TTC549 (cell line): Measurements from ENCODE around the gene FOXN3.

ENCODE experiments used
- FAIRE-seq: peaks from 2 replicates; lab custom pipeline; 2012; peaks lifted over from hg19 to GRCh38; lab: Jason Lieb, UNC

The FOXN3 gene, protein sequence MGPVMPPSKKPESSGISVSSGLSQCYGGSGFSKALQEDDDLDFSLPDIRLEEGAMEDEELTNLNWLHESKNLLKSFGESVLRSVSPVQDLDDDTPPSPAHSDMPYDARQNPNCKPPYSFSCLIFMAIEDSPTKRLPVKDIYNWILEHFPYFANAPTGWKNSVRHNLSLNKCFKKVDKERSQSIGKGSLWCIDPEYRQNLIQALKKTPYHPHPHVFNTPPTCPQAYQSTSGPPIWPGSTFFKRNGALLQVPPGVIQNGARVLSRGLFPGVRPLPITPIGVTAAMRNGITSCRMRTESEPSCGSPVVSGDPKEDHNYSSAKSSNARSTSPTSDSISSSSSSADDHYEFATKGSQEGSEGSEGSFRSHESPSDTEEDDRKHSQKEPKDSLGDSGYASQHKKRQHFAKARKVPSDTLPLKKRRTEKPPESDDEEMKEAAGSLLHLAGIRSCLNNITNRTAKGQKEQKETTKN

DNA sequence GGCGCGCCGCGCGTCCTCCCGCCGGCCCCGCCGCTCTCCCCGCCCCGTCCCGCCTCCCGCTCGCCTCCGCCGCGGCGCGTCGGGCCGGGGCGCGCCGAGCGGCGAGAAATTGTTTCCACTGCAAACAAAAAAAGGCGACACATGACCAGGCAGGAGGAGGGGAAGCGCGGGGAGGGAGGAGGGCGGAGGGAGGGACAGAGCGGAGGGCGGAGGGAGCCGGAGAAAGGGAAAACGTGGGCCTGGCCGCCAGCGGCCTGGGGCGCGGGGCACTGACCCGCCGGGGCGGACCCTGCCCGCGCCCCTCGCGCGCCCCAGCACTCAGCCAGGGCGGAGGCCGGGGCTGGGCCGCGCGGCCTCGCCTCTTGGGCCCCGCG is at the start of gene FOXN3:
FOXN3 (minus strand) TSS at position 143 of the 374 bp plus-strand sequence. CDS start 4,757 bp downstream, outside the sequence.
- no peak for FAIRE-seq

DNA sequence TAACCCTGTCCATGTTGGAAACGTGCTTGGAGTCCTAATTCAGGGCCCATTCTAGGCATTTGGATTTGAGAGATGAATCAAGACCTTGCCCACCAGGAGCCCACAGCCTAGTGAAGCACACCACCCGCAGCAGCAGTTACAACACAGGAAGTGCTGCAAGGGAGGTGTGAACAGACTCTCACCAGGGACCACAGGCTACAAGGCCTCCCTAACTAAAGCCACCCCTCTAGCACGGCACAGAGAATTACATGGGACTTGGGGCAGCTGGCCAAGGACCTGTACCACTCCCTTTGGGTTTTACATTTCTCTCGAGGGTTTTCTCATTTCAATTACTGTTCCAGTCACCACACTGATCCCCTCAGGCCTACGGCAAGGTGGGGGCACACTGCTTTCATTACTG is 49.5 kb upstream of the FOXN3 start:
- no peak for FAIRE-seq

DNA sequence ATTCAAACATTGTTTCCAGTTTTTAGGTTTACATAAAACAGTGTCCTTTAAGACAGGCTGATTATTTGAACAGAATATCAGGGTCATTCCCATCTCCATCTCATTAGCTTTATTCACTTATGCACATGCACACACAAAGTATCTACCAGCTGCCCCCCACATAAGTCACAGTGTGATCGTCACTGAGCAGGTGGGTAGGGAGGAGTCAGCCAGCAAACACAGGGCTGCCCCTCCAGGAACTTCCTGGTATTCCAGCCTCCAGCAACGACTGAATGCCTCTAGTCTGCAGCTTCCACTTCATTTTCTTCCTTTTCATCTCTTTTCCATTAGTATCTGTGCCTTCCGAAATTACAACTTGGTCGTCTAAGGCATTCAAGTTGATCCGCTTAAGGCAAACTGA is 48.8 kb upstream of the FOXN3 start:
- FAIRE-seq, result no peak

- no peak for FAIRE-seq
Observed at GRCh38 chr14:89461256-89461655, 44.2 kb upstream of the FOXN3 start.

- no peak for FAIRE-seq
Observed at GRCh38 chr14:89458713-89459420, 41.8 kb upstream of the FOXN3 start.

DNA sequence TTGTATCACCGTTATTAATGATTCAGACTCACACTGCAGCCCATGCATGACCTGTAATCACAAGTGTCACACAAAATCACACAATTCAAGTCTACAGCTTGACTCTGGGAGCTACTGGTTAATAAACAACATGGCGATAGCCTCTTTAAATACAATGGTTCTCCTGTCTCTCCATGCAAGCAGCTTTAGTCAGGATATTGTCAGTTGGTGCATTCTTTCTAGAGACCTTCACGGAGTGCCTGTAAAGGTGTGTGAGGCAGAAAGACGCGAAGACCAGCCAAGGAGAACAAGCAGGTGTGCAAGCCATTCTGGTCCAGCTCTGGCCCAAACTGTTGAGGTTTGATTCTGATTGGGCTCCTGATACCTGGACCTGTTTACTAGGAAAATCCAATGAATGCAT is 40.0 kb upstream of the FOXN3 start:
- FAIRE-seq, result no peak

DNA sequence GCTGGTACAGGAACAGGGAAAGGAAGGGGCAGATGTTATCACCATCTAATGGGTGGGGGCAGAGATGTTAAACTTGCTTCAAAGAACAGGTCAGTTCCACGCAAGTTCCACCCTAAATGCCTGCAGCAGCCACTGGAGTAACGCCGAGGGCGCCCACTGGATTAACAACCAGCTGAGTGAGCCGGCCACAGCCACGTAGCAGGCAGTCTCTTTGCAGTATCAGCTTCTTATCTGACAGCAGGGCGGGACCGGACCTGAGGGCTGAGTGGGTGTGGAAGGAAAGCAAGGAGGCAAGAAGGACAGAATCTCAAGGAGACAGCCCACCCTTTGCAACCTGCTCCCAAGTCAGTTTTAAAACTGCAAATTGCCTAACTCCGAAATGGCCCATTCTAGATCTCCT is 38.4 kb upstream of the FOXN3 start:
- FAIRE-seq, result no peak

- FAIRE-seq, result no peak
Observed at GRCh38 chr14:89454996-89455395, 38.0 kb upstream of the FOXN3 start.

- no peak for FAIRE-seq
Observed at GRCh38 chr14:89452281-89452680, 35.2 kb upstream of the FOXN3 start.

DNA sequence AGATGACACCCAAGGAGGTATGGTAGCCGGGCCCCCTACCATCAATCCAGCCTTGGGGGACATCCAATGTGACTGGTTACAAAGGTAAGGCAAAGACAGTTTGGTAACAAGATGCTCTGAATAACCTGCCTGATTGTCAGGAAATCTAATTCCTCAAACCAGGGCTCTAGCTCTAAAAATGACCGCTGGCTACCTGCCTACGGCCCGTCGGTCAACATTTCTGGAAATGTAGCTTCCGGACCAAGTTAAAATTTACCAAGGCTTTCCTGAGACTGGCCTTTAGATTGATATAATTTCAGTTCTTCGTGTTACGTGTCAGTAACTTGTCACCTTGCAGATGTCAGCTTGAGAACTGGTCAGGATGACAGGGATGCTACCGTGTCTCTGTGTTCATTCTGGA is 34.2 kb upstream of the FOXN3 start:
- no peak for FAIRE-seq

- no peak for FAIRE-seq
Observed at GRCh38 chr14:89447182-89447944, 30.3 kb upstream of the FOXN3 start.

GRCh38 chr14:89445273-89445973 is 28.4 kb upstream of the FOXN3 start:
- FAIRE-seq, result no peak

DNA sequence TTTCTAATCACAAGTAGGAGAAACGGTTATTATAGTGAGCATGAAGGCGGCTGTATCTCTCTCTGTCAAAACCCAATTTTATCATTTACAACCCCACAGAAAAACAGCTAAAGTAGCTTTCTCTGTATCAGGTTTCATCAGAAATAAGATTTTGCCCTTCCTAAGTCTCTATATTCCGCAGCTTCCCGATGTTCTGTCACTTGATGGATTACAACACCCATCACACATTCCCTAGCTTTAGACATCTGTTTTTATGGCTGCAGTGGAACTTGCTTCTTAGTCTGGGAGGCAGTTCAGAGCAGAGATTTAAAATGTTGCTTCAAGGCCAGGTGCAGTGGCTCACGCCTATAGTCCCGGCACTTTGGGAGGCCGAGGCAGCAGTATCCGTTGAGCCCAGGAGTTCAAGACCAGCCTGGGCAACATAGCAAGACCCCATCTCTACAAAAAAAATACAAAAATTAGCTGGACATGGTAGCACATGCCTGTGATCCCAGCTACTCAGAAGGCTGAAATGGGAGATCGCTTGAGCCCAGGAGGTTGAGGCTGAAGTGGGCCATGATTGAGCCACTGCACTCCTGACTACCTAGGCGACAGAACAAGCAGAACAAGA is 27.6 kb upstream of the FOXN3 start:
- no peak for FAIRE-seq

- no peak for FAIRE-seq
Observed at GRCh38 chr14:89444044-89444443, 27.0 kb upstream of the FOXN3 start.

GRCh38 chr14:89443042-89443629 is 26.1 kb upstream of the FOXN3 start:
- no peak for FAIRE-seq

- FAIRE-seq, result no peak
Observed at GRCh38 chr14:89442280-89442679, 25.2 kb upstream of the FOXN3 start.

DNA sequence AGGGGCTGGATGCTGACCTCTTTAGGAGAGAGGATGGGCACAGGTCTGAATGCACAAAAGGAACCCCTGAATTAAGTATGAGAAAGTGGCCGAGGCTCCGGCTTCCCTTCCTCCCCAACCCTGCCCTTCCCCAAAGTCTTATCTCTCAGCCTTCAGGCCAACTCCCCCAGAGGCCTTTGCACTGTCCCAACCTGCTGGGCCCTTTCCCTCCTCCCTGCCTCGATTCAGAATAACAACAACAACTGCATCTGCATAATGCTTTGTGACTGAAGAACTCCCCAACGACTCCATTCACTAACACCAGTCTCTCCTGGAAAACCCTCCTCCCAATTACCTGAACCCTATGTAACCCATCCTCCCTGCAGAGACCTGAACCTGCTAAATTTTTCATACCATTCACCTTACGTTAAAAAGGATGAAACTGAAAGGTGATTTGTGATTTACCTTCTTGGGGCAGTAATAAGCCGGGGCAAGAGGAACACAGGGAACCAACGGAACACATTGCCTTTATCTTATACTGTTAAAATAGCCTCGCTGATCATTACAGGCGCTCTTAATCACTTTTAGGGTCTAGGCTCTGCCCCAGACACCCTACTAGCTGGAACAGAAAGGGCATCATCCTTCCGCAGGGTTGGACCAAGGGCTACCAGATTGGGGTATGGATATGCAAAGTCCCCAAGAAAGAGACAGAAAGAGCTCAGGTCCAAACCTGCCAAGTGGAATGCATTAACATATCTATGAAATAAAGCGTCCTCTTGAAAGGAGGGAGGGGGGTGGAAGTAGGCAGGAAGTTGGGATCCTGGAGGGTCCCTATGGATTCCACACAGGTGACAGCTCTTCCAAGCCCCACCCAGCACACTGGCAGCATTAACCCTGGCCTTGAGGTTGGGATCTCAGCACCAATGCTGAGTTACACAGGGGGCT is 24.2 kb upstream of the FOXN3 start:
- FAIRE-seq, result no peak

DNA sequence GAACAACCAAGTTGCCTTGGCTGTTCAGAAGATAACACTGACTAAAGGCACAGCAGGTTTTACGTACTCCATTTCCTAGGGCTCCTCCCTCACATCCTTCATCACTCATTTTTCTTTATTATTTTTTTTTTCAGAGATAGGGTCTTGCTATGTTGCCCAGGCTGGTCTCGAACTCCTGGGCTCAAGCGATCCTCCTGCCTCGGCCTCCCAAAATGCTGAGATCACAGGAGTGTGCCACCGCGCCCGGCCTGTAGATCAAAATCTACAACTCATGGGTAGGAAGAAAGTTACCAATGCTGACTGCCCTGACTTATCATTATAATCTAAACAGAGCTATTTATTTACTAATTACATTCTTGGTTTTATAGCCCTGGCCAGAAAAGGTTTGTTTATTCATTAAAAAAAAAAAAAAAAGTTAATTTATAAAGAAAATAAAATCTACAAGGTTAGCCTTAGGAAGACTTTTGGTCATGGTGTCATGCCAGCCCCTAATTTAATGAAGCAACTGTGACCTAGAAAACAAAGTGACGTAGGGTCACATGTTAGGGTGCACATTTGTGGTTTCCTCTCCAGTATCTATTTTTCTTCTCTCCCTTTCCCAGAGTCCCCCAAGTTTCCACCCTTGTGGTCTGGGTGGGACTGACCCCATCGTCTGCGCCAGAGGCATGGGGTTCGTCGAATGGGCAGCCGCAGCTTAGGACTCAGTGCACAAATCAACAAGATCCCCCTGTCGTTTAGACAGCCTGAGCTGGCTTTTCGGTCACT is 19.0 kb upstream of the FOXN3 start:
- no peak for FAIRE-seq

- FAIRE-seq, result no peak
Observed at GRCh38 chr14:89435492-89435891, 18.5 kb upstream of the FOXN3 start.

GRCh38 chr14:89432226-89432625 is 15.2 kb upstream of the FOXN3 start:
- no peak for FAIRE-seq
